GM12891 (cell line): ENCODE measurements around the gene TTC28.
"Not testable (repeated sequence)": the region's sequence is repeated elsewhere in the genome, so short reads cannot be mapped to it uniquely, and the experiment has no call there.

ENCODE experiments used
- DNase-seq: peaks from one replicate; pipeline ENCODE4 v3.0.0; 2011; ENCODE audit warnings: low spot score; ENCODE audit not compliant: insufficient read length
- FAIRE-seq: peaks from 2 replicates; lab custom pipeline; 2011; peaks lifted over from hg19 to GRCh38; lab: Jason Lieb, UNC
- PAX5 ChIP-seq: IDR thresholded peaks from 2 replicates; pipeline ENCODE4 v1.6.1; 2011; ENCODE audit warnings: low read length, moderate library complexity, mild to moderate bottlenecking; ENCODE audit not compliant: insufficient read depth, severe bottlenecking
- POLR2A ChIP-seq: IDR thresholded peaks from 2 replicates; pipeline ENCODE4 v1.6.1; 2011; ENCODE audit warnings: low read depth, low read length, control low read depth
- POLR2AphosphoS5 ChIP-seq: IDR thresholded peaks from 2 replicates; pipeline ENCODE4 v1.6.1; 2011; ENCODE audit warnings: low read depth, low read length, control low read depth
- POU2F2 ChIP-seq: IDR thresholded peaks from 2 replicates; pipeline ENCODE4 v1.6.1; 2011; ENCODE audit warnings: low read depth, mild to moderate bottlenecking, control low read depth, low read length, moderate library complexity
- SPI1 ChIP-seq: IDR thresholded peaks from 2 replicates; pipeline ENCODE4 v1.6.1; 2011; ENCODE audit warnings: low read depth, low read length, control low read depth
- TAF1 ChIP-seq: IDR thresholded peaks from 2 replicates; pipeline ENCODE4 v1.6.1; 2011; ENCODE audit warnings: low read depth, low read length, control low read depth

Gene TTC28

GRCh38 chr22:28205926-28206325 is 473.7 kb downstream of the TTC28 start:
- TF ChIP-seq POU2F2 (no peak), PAX5 (no peak), POLR2A (no peak), SPI1 (no peak), TAF1 (no peak), POLR2AphosphoS5 (no peak)
- no peak for FAIRE-seq
- DNase-seq, result no peak

GRCh38 chr22:28204382-28204781 is 475.3 kb downstream of the TTC28 start:
- no peak for FAIRE-seq
- no peak for DNase-seq

GRCh38 chr22:28203286-28203685 is 476.4 kb downstream of the TTC28 start:
- FAIRE-seq (no peak), DNase-seq (no peak)
- TF ChIP-seq POLR2A (no peak), POU2F2 (no peak), POLR2AphosphoS5 (no peak), SPI1 (no peak), TAF1 (no peak), PAX5 (no peak)

More at GRCh38 chr22:28204382-28204781, 475.3 kb downstream of the TTC28 start:
- TF ChIP-seq SPI1, result no peak
- TF ChIP-seq POU2F2, result no peak
- no peak for TF ChIP-seq POLR2A
- TF ChIP-seq TAF1, result no peak
- TF ChIP-seq POLR2AphosphoS5, result no peak
- no peak for TF ChIP-seq PAX5

- no peak for DNase-seq
- no peak for FAIRE-seq
These were observed 480.9 kb downstream of the TTC28 start for GRCh38 chr22:28198692-28199091.

GRCh38 chr22:28191571-28191970 is 488.1 kb downstream of the TTC28 start:
- FAIRE-seq, DNase-seq: not testable (repeated sequence)

More at GRCh38 chr22:28198692-28199091, 480.9 kb downstream of the TTC28 start:
- no peak for TF ChIP-seq PAX5
- TF ChIP-seq TAF1, result no peak
- TF ChIP-seq SPI1, result no peak
- TF ChIP-seq POLR2A, result no peak
- no peak for TF ChIP-seq POLR2AphosphoS5
- TF ChIP-seq POU2F2, result no peak

GRCh38 chr22:28188178-28188879 is 491.3 kb downstream of the TTC28 start:
- FAIRE-seq (no peak), DNase-seq (no peak)
- TF ChIP-seq TAF1, result no peak
- no peak for TF ChIP-seq SPI1
- TF ChIP-seq POLR2A, result no peak
- TF ChIP-seq POLR2AphosphoS5, result no peak
- no peak for TF ChIP-seq PAX5
- no peak for TF ChIP-seq POU2F2

GRCh38 chr22:28187612-28188011 is 492.0 kb downstream of the TTC28 start:
- TF ChIP-seq POLR2AphosphoS5 (no peak), POLR2A (no peak), POU2F2 (no peak), PAX5 (no peak), TAF1 (no peak), SPI1 (no peak)
- DNase-seq, result no peak
- no peak for FAIRE-seq

- no peak for TF ChIP-seq POU2F2
- TF ChIP-seq POLR2A, result no peak
- no peak for TF ChIP-seq PAX5
- TF ChIP-seq POLR2AphosphoS5, result no peak
- TF ChIP-seq SPI1, result no peak
- no peak for TF ChIP-seq TAF1
- FAIRE-seq, result no peak
- DNase-seq, result no peak
These were observed 493.0 kb downstream of the TTC28 start for GRCh38 chr22:28186641-28187040.

GRCh38 chr22:28185130-28185529 is 494.5 kb downstream of the TTC28 start:
- DNase-seq (no peak), FAIRE-seq (no peak)
- TF ChIP-seq SPI1, result no peak
- TF ChIP-seq POLR2AphosphoS5, result no peak
- no peak for TF ChIP-seq TAF1
- TF ChIP-seq PAX5, result no peak
- TF ChIP-seq POU2F2, result no peak
- TF ChIP-seq POLR2A, result no peak
